GM12872 (cell line): ENCODE data around the gene RHO.

Source experiments
- TF ChIP-seq, protein P1 (sequence below): IDR thresholded peaks from 3 replicates; pipeline ENCODE4 v1.5.1; 2011; ENCODE audit warnings: low read depth, mild to moderate bottlenecking, low read length, moderate library complexity; ENCODE audit not compliant: insufficient read depth

The RHO gene

DNA sequence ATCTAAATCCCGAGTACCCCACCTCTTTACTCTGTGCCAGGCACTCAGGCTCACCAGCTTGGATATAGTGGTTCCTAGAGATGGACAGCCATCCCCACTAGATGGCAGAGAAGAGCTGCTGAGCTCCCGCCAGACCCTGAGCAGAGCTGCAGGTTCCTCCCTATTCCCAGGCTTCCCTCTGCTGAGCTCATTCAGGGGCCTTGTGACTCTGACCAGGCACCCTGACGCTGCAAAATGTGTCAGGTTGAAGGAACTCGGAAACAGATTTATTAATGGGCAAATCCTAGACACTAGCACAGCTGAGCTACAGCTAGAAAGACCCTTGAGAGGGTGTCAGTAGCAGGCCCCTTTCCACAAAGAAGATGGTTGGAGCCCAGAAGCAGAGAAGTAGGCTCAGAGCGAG lies 38.2 kb upstream of the RHO start:
- TF ChIP-seq, protein P1, sequence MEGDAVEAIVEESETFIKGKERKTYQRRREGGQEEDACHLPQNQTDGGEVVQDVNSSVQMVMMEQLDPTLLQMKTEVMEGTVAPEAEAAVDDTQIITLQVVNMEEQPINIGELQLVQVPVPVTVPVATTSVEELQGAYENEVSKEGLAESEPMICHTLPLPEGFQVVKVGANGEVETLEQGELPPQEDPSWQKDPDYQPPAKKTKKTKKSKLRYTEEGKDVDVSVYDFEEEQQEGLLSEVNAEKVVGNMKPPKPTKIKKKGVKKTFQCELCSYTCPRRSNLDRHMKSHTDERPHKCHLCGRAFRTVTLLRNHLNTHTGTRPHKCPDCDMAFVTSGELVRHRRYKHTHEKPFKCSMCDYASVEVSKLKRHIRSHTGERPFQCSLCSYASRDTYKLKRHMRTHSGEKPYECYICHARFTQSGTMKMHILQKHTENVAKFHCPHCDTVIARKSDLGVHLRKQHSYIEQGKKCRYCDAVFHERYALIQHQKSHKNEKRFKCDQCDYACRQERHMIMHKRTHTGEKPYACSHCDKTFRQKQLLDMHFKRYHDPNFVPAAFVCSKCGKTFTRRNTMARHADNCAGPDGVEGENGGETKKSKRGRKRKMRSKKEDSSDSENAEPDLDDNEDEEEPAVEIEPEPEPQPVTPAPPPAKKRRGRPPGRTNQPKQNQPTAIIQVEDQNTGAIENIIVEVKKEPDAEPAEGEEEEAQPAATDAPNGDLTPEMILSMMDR: peak; percentile 90

DNA sequence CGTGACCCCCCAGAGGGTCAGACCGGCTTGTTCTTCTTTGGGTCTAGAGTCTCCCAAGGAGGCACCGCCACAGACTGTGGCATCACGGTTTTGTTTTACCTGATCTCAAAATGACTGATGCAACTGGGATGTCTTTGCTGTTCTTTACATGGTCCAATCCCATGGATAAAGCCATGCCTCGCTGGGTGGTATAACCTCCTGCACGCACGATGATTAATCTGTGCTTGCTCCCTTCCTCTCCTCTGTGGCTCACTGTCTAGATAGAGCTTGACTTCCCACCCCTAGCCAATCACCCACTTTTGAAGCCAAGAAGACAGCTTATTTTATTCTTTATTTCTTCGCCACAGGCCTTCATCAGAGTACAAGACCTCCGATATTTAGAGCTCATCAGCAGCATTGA lies 36.6 kb upstream of the RHO start:
- TF ChIP-seq, protein P1: no peak

DNA sequence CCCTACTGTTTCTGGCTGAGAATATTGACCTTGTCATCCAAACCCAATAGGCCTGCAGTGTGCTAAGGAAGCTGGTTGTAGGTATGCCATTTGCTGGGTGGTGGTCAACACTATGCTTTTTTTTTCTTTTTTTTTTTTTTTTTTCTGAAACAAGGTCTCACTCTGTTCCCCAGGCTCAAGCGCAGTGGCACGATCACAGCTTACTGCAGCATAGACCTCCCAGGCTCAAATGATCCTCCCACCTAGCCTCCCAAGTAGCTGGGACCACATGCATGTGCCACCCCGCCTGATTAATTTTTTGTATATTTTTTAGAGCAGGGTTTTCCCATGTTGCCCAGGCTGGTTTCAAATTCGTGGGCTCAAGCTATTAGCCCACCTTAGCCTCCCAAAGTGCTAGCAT lies 35.7 kb upstream of the RHO start:
- TF ChIP-seq, protein P1: no peak

DNA sequence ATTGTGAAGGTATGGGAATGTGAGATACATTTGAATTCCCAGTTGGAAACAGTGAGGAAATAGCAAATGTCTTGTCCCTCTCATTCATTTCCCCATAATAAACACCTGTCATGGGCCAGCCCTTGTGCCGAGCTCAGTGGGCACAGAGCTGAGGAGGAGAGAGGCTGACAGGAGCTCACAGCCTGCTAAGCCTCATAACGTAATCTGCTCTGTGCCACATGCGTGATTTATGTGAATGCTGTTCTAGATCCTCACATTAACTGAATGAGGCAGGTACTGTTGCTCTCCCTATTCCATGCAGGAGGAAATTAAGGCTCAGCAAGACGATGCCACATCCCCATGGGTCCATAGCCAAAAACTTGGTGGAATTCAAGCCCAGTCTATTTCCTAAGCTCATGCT lies 35.2 kb upstream of the RHO start:
- TF ChIP-seq, protein P1: no peak

DNA sequence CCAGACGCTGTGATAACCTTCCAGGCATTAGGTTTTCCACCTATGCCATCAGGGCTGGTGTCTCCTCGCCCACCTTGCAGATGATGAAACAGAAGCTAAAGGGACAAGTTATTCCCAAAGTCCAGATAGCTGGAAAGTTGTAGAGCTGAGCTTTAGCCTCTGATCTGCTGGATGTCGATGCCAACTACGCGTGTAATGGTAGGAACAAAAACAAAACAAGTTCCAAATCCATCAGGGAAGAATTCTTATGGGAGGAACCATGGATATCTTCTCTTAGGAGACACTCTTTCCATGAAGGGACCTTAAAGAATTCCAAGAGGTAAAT lies 28.1 kb upstream of the RHO start:
- TF ChIP-seq, protein P1: no peak

DNA sequence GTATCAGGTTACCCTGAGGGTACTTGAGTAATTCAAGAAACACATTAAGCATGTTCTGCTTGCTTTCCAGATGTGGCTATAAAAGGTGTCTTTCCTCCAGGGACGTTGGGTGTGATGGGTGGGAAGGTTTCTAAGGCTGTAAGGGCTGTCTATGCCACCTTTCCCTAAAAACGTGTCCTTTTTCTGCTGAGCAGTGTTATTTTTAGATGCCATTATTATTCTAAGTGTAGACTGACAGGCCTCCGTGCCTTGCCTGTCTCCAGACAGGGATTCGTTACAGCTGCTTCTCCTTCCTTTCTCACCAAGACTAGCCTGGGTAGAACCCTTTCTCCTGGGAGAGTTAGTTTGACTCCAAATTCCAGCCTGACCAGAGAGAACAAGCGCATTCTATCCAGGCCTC lies 26.8 kb upstream of the RHO start:
- TF ChIP-seq, protein P1: no peak

DNA sequence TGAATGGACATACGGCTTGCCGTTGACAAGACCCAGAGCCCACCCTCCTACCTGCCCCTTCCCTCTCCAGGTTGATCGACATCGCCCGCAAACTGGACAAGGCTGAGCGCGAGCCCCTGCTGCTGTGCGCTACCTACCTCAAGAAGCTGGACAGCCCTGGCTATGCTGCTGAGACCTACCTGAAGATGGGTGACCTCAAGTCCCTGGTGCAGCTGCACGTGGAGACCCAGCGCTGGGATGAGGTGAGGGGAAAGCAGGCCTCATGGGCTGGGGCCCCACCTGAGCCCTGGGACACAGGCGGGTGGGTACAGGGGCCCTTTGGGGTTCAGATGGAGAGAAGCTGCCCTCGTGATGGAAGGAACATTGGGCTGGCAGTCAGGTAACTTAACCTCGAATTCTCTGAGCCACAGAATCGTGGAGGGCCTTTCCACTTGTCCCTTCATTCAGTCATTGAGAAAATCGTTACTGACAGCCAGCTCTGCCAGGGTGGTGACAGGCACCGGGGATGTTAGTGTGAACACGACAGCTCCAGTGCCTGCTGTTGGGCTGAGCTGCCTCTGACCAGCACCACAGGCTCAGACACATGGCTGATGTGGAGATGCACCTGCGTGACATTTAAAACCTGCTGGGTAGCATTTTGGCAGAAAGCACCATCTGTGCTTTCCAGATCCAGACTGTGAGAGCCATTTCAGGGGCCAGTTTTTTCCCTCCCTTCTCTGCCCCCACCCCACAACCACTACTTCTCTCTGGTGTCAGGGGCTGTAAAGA lies 25.6 kb upstream of the RHO start:
- TF ChIP-seq, protein P1: no peak
